ENCODE data around the gene CIPC.

The CIPC gene

DNA sequence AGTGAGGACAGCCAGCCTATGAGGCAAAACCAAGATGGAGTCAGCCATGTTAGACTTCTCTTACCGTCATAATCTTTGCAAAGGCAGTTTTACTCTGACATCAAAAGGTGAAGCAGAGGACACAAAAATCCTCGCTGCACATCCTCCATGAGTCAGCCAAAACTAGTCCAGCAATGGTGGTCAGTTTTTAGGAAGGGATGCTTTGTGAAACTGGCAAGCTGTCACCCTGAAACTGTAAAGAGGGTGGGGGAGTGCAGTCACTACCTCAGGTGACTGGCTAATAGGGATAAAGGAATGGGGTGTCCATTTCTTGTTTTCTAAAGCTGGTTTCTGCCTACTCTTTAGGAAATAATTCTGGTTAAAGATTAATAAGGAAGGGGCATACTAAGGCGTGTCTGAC is 5.4 kb upstream of the CIPC start:
- Histone ChIP-seq H3K9me3 (ENCODE audit: low read length) (peaks cover 5% of the 10 kb centered on the region), H3K4me3 (ENCODE audit: low read depth in 1 of 2, low read length in 2 of 2) (no peak overlapping the region), H3K27ac (ENCODE audit: low read depth, low read length) (no peak overlapping the region), H3K4me1 (ENCODE audit: insufficient read depth, low read length) (peaks cover 13% of the 10 kb centered on the region), H3K9ac (ENCODE audit: low read length) (no peak overlapping the region), H3K36me3 (ENCODE audit: insufficient read depth, low read length) (no peaks in the 10 kb centered on the region), H3K27me3 (ENCODE audit: control insufficient read depth in 1 of 2, insufficient read depth in 2 of 2, low read length in 2 of 2) (no peaks in the 10 kb centered on the region)

- H3K4me3 ChIP-seq (ENCODE audit: low read depth in 1 of 2, low read length in 2 of 2): no peak overlapping the region
- H3K9me3 ChIP-seq (ENCODE audit: low read length): peaks cover 5% of the 10 kb centered on the region
- H3K4me1 ChIP-seq (ENCODE audit: insufficient read depth, low read length): peaks cover 23% of the 10 kb centered on the region
- no peak overlapping the region for H3K9ac ChIP-seq (ENCODE audit: low read length)
- no peak overlapping the region for H3K27ac ChIP-seq (ENCODE audit: low read depth, low read length)
- H3K27me3 ChIP-seq (ENCODE audit: control insufficient read depth in 1 of 2, insufficient read depth in 2 of 2, low read length in 2 of 2): no peaks in the 10 kb centered on the region
- H3K36me3 ChIP-seq (ENCODE audit: insufficient read depth, low read length): no peaks in the 10 kb centered on the region
These were observed 3.3 kb upstream of the CIPC start for GRCh38 chr14:77094672-77095284.

DNA sequence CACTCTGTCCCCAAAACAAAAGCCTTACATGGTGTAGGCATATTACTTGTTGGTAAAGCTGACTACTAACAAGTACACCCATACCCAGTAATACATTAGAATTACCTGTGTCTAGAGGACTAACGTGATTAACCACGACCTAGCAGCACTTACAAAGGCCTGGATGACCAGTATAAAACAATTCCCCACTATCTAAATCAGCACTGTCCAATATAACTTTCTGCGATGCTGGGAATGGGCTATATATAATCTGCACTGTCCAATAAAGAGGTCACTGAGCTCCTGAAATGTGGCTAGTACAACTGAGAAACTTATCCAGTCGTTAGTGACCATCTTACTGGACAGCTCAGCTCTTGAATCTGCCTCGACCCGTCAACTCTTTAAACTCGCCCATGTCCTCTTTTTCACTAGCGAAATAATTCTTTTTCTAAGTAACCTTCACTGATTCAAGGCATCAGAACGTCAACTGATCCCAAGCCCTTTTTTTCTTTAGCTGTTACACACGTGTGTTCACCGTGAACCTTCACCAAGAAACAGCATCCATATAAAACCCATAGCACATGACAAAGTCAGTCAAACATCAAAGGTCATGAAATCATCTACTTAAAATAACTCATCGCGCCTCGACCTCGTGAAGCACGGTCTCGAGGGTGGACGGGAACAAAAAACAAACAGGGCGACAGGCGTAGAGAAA is 905 bp upstream of the CIPC start:
- H3K36me3 ChIP-seq (ENCODE audit: insufficient read depth, low read length): no peaks in the 10 kb centered on the region
- H3K27me3 ChIP-seq (ENCODE audit: control insufficient read depth in 1 of 2, insufficient read depth in 2 of 2, low read length in 2 of 2): no peaks in the 10 kb centered on the region
- H3K4me3 ChIP-seq (ENCODE audit: low read depth in 1 of 2, low read length in 2 of 2): peak overlapping the region; percentile 31 to 89
- no peaks in the 10 kb centered on the region for H3K9me3 ChIP-seq (ENCODE audit: low read length)
- peaks cover 47% of the 10 kb centered on the region for H3K4me1 ChIP-seq (ENCODE audit: insufficient read depth, low read length)
- peak overlapping the region; percentile 90 for H3K9ac ChIP-seq (ENCODE audit: low read length)
- H3K27ac ChIP-seq (ENCODE audit: low read depth, low read length): peak overlapping the region; percentile 62

DNA sequence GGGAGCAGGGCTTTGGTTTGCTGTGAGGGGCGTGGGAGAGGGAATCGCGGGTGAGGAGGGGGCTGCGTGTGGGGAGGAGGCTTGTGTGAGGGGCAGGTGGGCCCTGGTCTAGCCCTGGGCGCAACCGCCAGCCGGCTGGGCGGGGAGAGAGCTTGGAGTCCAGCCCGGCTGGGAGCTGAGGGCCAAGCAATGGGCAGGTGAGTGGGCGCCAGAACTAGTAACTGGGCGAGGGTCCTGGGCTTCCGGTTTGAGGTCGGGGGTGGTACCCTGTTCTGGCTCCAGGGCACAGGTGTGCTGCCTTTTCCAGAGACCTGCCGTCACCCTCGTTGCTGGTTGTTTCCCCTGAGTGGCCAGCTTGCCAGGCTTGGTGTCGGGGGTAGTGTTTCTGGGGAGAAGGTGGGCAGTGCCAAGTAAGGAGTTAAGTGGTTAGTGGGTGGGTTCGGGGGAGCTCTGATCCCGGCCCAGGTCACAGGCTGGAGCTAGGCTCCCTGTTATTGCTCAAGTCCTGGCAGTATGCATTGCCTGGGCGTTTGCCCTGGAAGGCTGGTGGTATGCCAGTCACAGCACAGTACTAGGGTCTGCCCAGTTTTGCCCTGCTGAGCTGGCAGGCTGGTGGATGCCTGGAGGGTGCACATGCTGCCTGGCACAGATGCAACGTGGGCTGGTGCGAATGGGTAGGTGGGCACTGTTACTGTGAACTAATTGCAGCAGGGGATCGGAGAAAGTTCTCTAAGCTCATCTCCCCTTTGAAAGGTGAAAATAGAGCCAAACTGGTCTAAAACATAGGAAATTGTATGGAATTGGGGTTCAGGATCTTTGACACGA is 683 bp downstream of the CIPC start:
- no peaks in the 10 kb centered on the region for H3K36me3 ChIP-seq (ENCODE audit: insufficient read depth, low read length)
- H3K27me3 ChIP-seq (ENCODE audit: control insufficient read depth in 1 of 2, insufficient read depth in 2 of 2, low read length in 2 of 2): no peaks in the 10 kb centered on the region
- H3K9me3 ChIP-seq (ENCODE audit: low read length): no peaks in the 10 kb centered on the region
- peaks cover 62% of the 10 kb centered on the region for H3K4me1 ChIP-seq (ENCODE audit: insufficient read depth, low read length)
- peak overlapping the region; percentile 62 for H3K27ac ChIP-seq (ENCODE audit: low read depth, low read length)
- H3K9ac ChIP-seq (ENCODE audit: low read length): peak overlapping the region; percentile 96
- H3K4me3 ChIP-seq (ENCODE audit: low read depth in 1 of 2, low read length in 2 of 2): peak overlapping the region; percentile 33 to 85

DNA sequence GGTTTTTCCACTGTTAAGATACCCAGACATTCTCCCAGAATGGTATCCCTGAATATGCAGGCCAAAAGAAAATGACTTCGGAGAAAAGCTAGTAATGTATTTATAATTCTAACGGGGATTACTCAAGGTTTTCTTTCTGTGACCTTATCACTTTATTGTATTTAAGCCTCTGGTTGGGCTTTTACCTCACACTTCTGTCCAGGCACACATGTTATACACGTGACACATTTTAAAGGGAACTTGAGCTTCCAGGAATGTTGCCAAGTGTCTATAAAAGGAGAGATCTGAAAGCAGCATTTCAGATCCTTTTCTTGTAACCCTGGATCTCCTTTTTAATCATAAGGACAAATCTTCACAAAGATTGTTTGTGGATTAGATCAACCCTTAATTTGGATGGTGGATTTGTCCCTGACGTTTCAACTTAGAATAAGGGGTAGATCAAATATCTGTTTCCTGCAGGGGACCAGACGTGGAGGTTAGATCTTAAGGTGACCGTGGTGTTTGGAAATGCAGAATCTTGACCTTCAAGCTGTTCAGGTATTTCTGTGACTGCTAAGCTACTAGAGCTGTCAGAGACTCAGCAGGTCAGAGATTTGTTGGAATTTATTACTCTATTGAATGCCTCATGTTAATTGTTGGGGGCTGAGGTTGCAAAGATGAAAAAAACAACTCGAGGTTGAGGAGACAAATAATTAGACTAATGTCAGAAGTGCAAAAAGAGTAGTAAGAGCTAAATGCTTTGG is 1.5 kb downstream of the CIPC start:
- Histone ChIP-seq H3K27me3 (ENCODE audit: control insufficient read depth in 1 of 2, insufficient read depth in 2 of 2, low read length in 2 of 2) (no peaks in the 10 kb centered on the region), H3K9me3 (ENCODE audit: low read length) (no peaks in the 10 kb centered on the region), H3K9ac (ENCODE audit: low read length) (peak overlapping the region; percentile 96), H3K36me3 (ENCODE audit: insufficient read depth, low read length) (no peaks in the 10 kb centered on the region), H3K27ac (ENCODE audit: low read depth, low read length) (peak overlapping the region; percentile 62), H3K4me1 (ENCODE audit: insufficient read depth, low read length) (peaks cover 71% of the 10 kb centered on the region), H3K4me3 (ENCODE audit: low read depth in 1 of 2, low read length in 2 of 2) (peak overlapping the region in 1 of 2 donors; percentile 85)

GRCh38 chr14:77100961-77101360 is 2.9 kb downstream of the CIPC start:
- Histone ChIP-seq H3K27me3 (ENCODE audit: control insufficient read depth in 1 of 2, insufficient read depth in 2 of 2, low read length in 2 of 2) (no peaks in the 10 kb centered on the region), H3K27ac (ENCODE audit: low read depth, low read length) (peak overlapping the region; percentile 62), H3K9ac (ENCODE audit: low read length) (peak overlapping the region; percentile 41), H3K9me3 (ENCODE audit: low read length) (no peaks in the 10 kb centered on the region), H3K36me3 (ENCODE audit: insufficient read depth, low read length) (peaks cover 7% of the 10 kb centered on the region), H3K4me3 (ENCODE audit: low read depth in 1 of 2, low read length in 2 of 2) (no peak overlapping the region), H3K4me1 (ENCODE audit: insufficient read depth, low read length) (peaks cover 85% of the 10 kb centered on the region)

DNA sequence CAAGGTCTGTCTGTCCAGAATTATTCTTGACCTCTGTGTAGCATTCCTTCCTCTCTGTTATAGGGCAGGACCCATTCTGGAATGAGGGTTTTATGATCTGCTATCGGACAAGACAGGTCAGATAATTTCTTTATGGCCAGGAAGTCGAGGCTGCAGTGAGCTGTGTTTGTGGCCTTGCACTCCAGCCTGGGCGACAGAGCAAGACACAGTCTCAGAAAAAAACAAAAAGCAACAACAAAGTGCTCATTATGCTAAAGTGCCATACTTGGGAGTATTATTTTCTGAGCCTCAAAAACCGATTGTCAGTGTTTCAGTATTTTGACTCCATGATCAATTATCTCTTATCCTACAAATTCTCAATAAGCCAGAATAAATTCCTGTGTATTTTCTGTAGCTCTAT is 4.1 kb downstream of the CIPC start:
- H3K9me3 ChIP-seq (ENCODE audit: low read length): no peaks in the 10 kb centered on the region
- H3K9ac ChIP-seq (ENCODE audit: low read length): no peak overlapping the region
- H3K27ac ChIP-seq (ENCODE audit: low read depth, low read length): no peak overlapping the region
- H3K27me3 ChIP-seq (ENCODE audit: control insufficient read depth in 1 of 2, insufficient read depth in 2 of 2, low read length in 2 of 2): no peaks in the 10 kb centered on the region
- peaks cover 18% of the 10 kb centered on the region for H3K36me3 ChIP-seq (ENCODE audit: insufficient read depth, low read length)
- H3K4me3 ChIP-seq (ENCODE audit: low read depth in 1 of 2, low read length in 2 of 2): no peak overlapping the region
- H3K4me1 ChIP-seq (ENCODE audit: insufficient read depth, low read length): peaks cover 85% of the 10 kb centered on the region

DNA sequence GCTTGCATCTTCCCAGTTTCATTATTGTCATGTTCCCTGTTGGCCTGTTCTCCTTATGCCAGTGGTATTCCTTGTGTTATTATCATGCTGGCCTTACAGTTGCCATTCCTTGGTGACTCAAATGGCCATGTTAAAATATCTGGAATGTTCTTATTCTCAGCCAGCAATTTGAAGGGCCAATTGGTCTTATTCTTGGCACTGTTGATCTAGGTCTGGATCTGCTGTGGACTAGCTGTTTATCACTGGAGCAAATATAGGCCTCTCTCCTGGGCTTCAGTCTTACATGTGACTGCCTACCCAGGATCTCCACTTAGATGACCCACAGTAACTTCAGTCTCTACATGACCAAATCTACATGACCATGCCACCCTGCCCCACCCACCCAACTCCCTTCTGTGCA is 5.4 kb downstream of the CIPC start:
- no peak overlapping the region for H3K9ac ChIP-seq (ENCODE audit: low read length)
- no peaks in the 10 kb centered on the region for H3K9me3 ChIP-seq (ENCODE audit: low read length)
- H3K4me3 ChIP-seq (ENCODE audit: low read depth in 1 of 2, low read length in 2 of 2): no peak overlapping the region
- no peaks in the 10 kb centered on the region for H3K27me3 ChIP-seq (ENCODE audit: control insufficient read depth in 1 of 2, insufficient read depth in 2 of 2, low read length in 2 of 2)
- H3K4me1 ChIP-seq (ENCODE audit: insufficient read depth, low read length): peaks cover 84% of the 10 kb centered on the region
- peak overlapping the region; percentile 48 for H3K27ac ChIP-seq (ENCODE audit: low read depth, low read length)
- H3K36me3 ChIP-seq (ENCODE audit: insufficient read depth, low read length): peaks cover 30% of the 10 kb centered on the region

DNA sequence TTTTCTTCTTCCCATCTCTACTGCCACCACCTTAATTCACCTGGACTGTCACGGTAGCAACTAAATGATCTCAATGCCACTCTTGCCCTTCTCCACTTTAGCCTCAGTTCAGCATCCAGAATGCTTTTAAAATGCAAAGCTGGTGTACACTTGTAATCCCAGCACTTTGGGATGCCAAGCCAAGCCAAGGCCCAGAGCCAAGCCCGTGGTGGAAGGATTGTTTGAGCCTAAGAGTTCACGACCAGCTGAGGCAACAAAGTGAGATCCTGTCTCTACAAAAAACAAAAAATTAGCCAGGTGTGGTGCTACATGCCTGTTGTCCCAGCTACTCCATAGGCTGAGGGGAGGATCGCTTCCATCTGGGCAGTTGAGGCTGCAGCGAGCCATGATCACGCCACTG is 5.9 kb downstream of the CIPC start:
- Histone ChIP-seq H3K4me1 (ENCODE audit: insufficient read depth, low read length) (peaks cover 83% of the 10 kb centered on the region), H3K36me3 (ENCODE audit: insufficient read depth, low read length) (peaks cover 35% of the 10 kb centered on the region), H3K4me3 (ENCODE audit: low read depth in 1 of 2, low read length in 2 of 2) (no peak overlapping the region), H3K9ac (ENCODE audit: low read length) (no peak overlapping the region), H3K9me3 (ENCODE audit: low read length) (no peaks in the 10 kb centered on the region), H3K27me3 (ENCODE audit: control insufficient read depth in 1 of 2, insufficient read depth in 2 of 2, low read length in 2 of 2) (no peaks in the 10 kb centered on the region), H3K27ac (ENCODE audit: low read depth, low read length) (peak overlapping the region; percentile 59)

DNA sequence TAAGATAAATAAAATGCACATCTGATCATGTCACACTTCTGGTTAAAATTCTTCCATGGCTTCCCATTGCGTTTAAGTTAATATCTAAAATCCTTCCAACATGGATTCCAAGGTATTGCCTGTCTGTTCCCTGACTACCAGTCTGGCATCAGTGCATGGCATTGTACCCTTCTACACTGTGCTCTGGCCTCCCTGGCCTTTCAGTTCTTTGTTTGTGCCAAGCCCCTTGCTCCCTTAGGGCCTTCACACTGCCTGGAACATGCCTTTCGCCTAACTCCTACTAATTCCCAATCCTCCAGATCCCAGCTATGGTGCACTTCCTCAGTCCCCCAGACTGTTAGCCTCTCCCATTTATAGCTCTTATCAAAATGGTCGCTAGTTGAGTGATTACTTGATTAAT is 6.3 kb downstream of the CIPC start:
- Histone ChIP-seq H3K27me3 (ENCODE audit: control insufficient read depth in 1 of 2, insufficient read depth in 2 of 2, low read length in 2 of 2) (no peaks in the 10 kb centered on the region), H3K9me3 (ENCODE audit: low read length) (no peaks in the 10 kb centered on the region), H3K36me3 (ENCODE audit: insufficient read depth, low read length) (peaks cover 39% of the 10 kb centered on the region), H3K4me3 (ENCODE audit: low read depth in 1 of 2, low read length in 2 of 2) (no peak overlapping the region), H3K9ac (ENCODE audit: low read length) (no peak overlapping the region), H3K27ac (ENCODE audit: low read depth, low read length) (peak overlapping the region; percentile 75), H3K4me1 (ENCODE audit: insufficient read depth, low read length) (peaks cover 82% of the 10 kb centered on the region)

Measured in muscle layer of colon (tissue), 2 donors.